ENCODE data around the gene HRC.
"Not testable (repeated sequence)": the region's sequence is repeated elsewhere in the genome, so short reads cannot be mapped to it uniquely, and the experiment has no call there.

HRC gene

DNA sequence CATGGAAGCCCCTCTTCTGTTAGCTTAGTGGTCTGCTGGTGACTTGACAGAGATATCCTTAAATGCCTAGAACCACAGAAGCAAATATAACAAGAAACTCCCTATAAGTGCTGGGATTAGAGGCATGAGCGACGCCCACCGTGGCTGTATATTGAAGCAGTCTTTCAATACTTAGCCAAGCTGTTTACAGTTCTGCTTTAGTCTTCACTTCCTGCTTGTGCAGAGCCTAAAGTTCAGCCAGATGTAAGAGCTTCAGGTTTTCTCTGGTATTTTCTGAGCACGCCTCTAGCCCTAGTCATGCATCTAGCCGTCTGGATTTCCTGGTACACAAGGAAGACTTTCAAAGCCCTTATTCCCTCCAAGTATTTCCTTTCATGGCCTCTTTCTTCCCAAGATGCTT is 30.9 kb upstream of the HRC start:
- Histone ChIP-seq H3K36me3 (ENCODE audit: control insufficient read depth in 5 of 5, insufficient read depth in 5 of 5, low read length in 5 of 5) (peaks cover 10 to 58% (median 40%) of the 10 kb centered on the region in 5 donors), H3K4me1 (ENCODE audit: control insufficient read depth in 5 of 5, insufficient read depth in 5 of 5, low read length in 5 of 5) (peaks cover 0 to 22% (median 0%) of the 10 kb centered on the region in 5 donors), H3K27me3 (ENCODE audit: control insufficient read depth in 5 of 5, insufficient read depth in 4 of 5, low read length in 5 of 5) (no peaks in the 10 kb centered on the region), H3K9me3 (ENCODE audit: control insufficient read depth in 5 of 5, low read length in 5 of 5) (no peaks in the 10 kb centered on the region), H3K27ac (ENCODE audit: low read depth, low read length) (no peak overlapping the region), H3K9ac (ENCODE audit: low read length in 5 of 5) (no peak overlapping the region), H3K4me3 (ENCODE audit: low read depth in 1 of 5, low read length in 5 of 5) (no peak overlapping the region)

- no peaks in the 10 kb centered on the region for H3K9me3 ChIP-seq (ENCODE audit: control insufficient read depth in 5 of 5, low read length in 5 of 5)
- H3K4me3 ChIP-seq (ENCODE audit: low read depth in 1 of 5, low read length in 5 of 5): no peak overlapping the region
- H3K9ac ChIP-seq (ENCODE audit: low read length in 5 of 5): no peak overlapping the region
- H3K4me1 ChIP-seq (ENCODE audit: control insufficient read depth in 5 of 5, insufficient read depth in 5 of 5, low read length in 5 of 5): no peaks in the 10 kb centered on the region
- H3K27me3 ChIP-seq (ENCODE audit: control insufficient read depth in 5 of 5, insufficient read depth in 4 of 5, low read length in 5 of 5): no peaks in the 10 kb centered on the region
- H3K27ac ChIP-seq (ENCODE audit: low read depth, low read length): no peak overlapping the region
- H3K36me3 ChIP-seq (ENCODE audit: control insufficient read depth in 5 of 5, insufficient read depth in 5 of 5, low read length in 5 of 5): peaks cover 3 to 40% (median 20%) of the 10 kb centered on the region in 5 donors
Observed at GRCh38 chr19:49182848-49183375, 27.7 kb upstream of the HRC start.

- H3K9ac ChIP-seq (ENCODE audit: low read length in 5 of 5); H3K9me3 ChIP-seq (ENCODE audit: control insufficient read depth in 5 of 5, low read length in 5 of 5); H3K27me3 ChIP-seq (ENCODE audit: control insufficient read depth in 5 of 5, insufficient read depth in 4 of 5, low read length in 5 of 5); H3K4me3 ChIP-seq (ENCODE audit: low read depth in 1 of 5, low read length in 5 of 5); H3K4me1 ChIP-seq (ENCODE audit: control insufficient read depth in 5 of 5, insufficient read depth in 5 of 5, low read length in 5 of 5); H3K27ac ChIP-seq (ENCODE audit: low read depth, low read length): not testable (repeated sequence)
- peaks cover 3 to 45% (median 22%) of the 10 kb centered on the region in 5 donors for H3K36me3 ChIP-seq (ENCODE audit: control insufficient read depth in 5 of 5, insufficient read depth in 5 of 5, low read length in 5 of 5)
Observed at GRCh38 chr19:49182010-49182847, 27.0 kb upstream of the HRC start.

DNA sequence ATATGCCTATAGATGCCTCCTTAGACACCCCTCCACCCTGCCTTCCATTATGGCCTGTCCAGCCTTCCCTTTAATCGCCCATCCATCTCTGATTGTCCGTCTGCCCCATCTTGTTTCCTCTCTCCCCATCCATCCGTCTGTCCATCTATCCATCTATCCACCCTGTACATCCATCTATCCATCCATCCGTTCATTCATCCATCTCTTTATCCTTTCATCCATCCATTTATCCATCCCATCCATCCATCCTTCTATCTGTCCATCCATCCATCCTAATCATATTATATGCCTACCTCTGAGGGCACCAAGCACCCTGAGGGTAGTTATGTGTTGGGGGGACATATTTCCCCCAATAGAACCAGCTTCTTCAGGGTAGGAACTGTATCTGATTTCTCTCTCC is 25.5 kb upstream of the HRC start:
- no peaks in the 10 kb centered on the region for H3K27me3 ChIP-seq (ENCODE audit: control insufficient read depth in 5 of 5, insufficient read depth in 4 of 5, low read length in 5 of 5)
- H3K36me3 ChIP-seq (ENCODE audit: control insufficient read depth in 5 of 5, insufficient read depth in 5 of 5, low read length in 5 of 5): peaks cover 3 to 40% (median 15%) of the 10 kb centered on the region in 5 donors
- H3K4me3 ChIP-seq (ENCODE audit: low read depth in 1 of 5, low read length in 5 of 5): no peak overlapping the region
- no peak overlapping the region for H3K27ac ChIP-seq (ENCODE audit: low read depth, low read length)
- no peaks in the 10 kb centered on the region for H3K4me1 ChIP-seq (ENCODE audit: control insufficient read depth in 5 of 5, insufficient read depth in 5 of 5, low read length in 5 of 5)
- no peaks in the 10 kb centered on the region for H3K9me3 ChIP-seq (ENCODE audit: control insufficient read depth in 5 of 5, low read length in 5 of 5)
- peak overlapping the region in 1 of 5 donors; percentile 23 for H3K9ac ChIP-seq (ENCODE audit: low read length in 5 of 5)

GRCh38 chr19:49173198-49173597 is 18.0 kb upstream of the HRC start:
- Histone ChIP-seq H3K27ac (ENCODE audit: low read depth, low read length) (no peak overlapping the region), H3K4me3 (ENCODE audit: low read depth in 1 of 5, low read length in 5 of 5) (no peak overlapping the region), H3K36me3 (ENCODE audit: control insufficient read depth in 5 of 5, insufficient read depth in 5 of 5, low read length in 5 of 5) (peaks cover 14 to 52% (median 42%) of the 10 kb centered on the region in 5 donors), H3K4me1 (ENCODE audit: control insufficient read depth in 5 of 5, insufficient read depth in 5 of 5, low read length in 5 of 5) (no peaks in the 10 kb centered on the region), H3K27me3 (ENCODE audit: control insufficient read depth in 5 of 5, insufficient read depth in 4 of 5, low read length in 5 of 5) (no peaks in the 10 kb centered on the region), H3K9me3 (ENCODE audit: control insufficient read depth in 5 of 5, low read length in 5 of 5) (no peaks in the 10 kb centered on the region), H3K9ac (ENCODE audit: low read length in 5 of 5) (no peak overlapping the region)

GRCh38 chr19:49168421-49168820 is 13.2 kb upstream of the HRC start:
- H3K27ac ChIP-seq (ENCODE audit: low read depth, low read length): no peak overlapping the region
- H3K4me3 ChIP-seq (ENCODE audit: low read depth in 1 of 5, low read length in 5 of 5): no peak overlapping the region
- H3K27me3 ChIP-seq (ENCODE audit: control insufficient read depth in 5 of 5, insufficient read depth in 4 of 5, low read length in 5 of 5): no peaks in the 10 kb centered on the region
- H3K9me3 ChIP-seq (ENCODE audit: control insufficient read depth in 5 of 5, low read length in 5 of 5): no peaks in the 10 kb centered on the region
- peaks cover 14 to 44% (median 36%) of the 10 kb centered on the region in 5 donors for H3K36me3 ChIP-seq (ENCODE audit: control insufficient read depth in 5 of 5, insufficient read depth in 5 of 5, low read length in 5 of 5)
- H3K9ac ChIP-seq (ENCODE audit: low read length in 5 of 5): no peak overlapping the region
- H3K4me1 ChIP-seq (ENCODE audit: control insufficient read depth in 5 of 5, insufficient read depth in 5 of 5, low read length in 5 of 5): peaks cover 0 to 17% (median 6%) of the 10 kb centered on the region in 5 donors

DNA sequence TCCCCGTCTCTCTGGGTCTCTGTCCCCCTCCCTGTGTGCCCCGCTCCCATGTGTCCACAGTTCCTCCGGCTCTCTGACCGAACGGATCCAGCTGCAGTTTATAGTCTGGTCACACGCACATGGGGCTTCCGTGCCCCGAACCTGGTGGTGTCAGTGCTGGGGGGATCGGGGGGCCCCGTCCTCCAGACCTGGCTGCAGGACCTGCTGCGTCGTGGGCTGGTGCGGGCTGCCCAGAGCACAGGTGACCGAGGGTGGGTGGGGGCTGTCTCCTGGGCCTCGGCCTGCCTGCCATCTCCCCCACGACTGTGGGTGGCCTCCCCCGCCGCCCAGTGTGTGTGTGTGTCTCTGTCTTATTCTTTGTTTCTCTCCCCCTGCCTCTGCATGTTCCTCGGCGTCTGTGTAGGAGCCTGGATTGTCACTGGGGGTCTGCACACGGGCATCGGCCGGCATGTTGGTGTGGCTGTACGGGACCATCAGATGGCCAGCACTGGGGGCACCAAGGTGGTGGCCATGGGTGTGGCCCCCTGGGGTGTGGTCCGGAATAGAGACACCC is 12.7 kb upstream of the HRC start:
- H3K9me3 ChIP-seq (ENCODE audit: control insufficient read depth in 5 of 5, low read length in 5 of 5): no peaks in the 10 kb centered on the region
- H3K4me1 ChIP-seq (ENCODE audit: control insufficient read depth in 5 of 5, insufficient read depth in 5 of 5, low read length in 5 of 5): peaks cover 0 to 17% (median 6%) of the 10 kb centered on the region in 5 donors
- H3K27me3 ChIP-seq (ENCODE audit: control insufficient read depth in 5 of 5, insufficient read depth in 4 of 5, low read length in 5 of 5): no peaks in the 10 kb centered on the region
- no peak overlapping the region for H3K27ac ChIP-seq (ENCODE audit: low read depth, low read length)
- H3K9ac ChIP-seq (ENCODE audit: low read length in 5 of 5): no peak overlapping the region
- no peak overlapping the region for H3K4me3 ChIP-seq (ENCODE audit: low read depth in 1 of 5, low read length in 5 of 5)
- H3K36me3 ChIP-seq (ENCODE audit: control insufficient read depth in 5 of 5, insufficient read depth in 5 of 5, low read length in 5 of 5): peaks cover 9 to 39% (median 32%) of the 10 kb centered on the region in 5 donors

GRCh38 chr19:49165865-49166301 is 10.7 kb upstream of the HRC start:
- H3K4me1 ChIP-seq (ENCODE audit: control insufficient read depth in 5 of 5, insufficient read depth in 5 of 5, low read length in 5 of 5): peaks cover 0 to 17% (median 6%) of the 10 kb centered on the region in 5 donors
- H3K9me3 ChIP-seq (ENCODE audit: control insufficient read depth in 5 of 5, low read length in 5 of 5): no peaks in the 10 kb centered on the region
- H3K27ac ChIP-seq (ENCODE audit: low read depth, low read length): peak overlapping the region; percentile 18
- peak overlapping the region in 3 of 5 donors; percentile 7 to 55 (median 39) for H3K9ac ChIP-seq (ENCODE audit: low read length in 5 of 5)
- no peaks in the 10 kb centered on the region for H3K27me3 ChIP-seq (ENCODE audit: control insufficient read depth in 5 of 5, insufficient read depth in 4 of 5, low read length in 5 of 5)
- H3K4me3 ChIP-seq (ENCODE audit: low read depth in 1 of 5, low read length in 5 of 5): no peak overlapping the region
- peaks cover 0 to 19% (median 13%) of the 10 kb centered on the region in 5 donors for H3K36me3 ChIP-seq (ENCODE audit: control insufficient read depth in 5 of 5, insufficient read depth in 5 of 5, low read length in 5 of 5)

- Histone ChIP-seq H3K4me1 (ENCODE audit: control insufficient read depth in 5 of 5, insufficient read depth in 5 of 5, low read length in 5 of 5) (peaks cover 0 to 17% (median 6%) of the 10 kb centered on the region in 5 donors), H3K9ac (ENCODE audit: low read length in 5 of 5) (peak overlapping the region in 3 of 5 donors; percentile 7 to 55 (median 39)), H3K36me3 (ENCODE audit: control insufficient read depth in 5 of 5, insufficient read depth in 5 of 5, low read length in 5 of 5) (peaks cover 0 to 12% (median 7%) of the 10 kb centered on the region in 5 donors), H3K9me3 (ENCODE audit: control insufficient read depth in 5 of 5, low read length in 5 of 5) (no peaks in the 10 kb centered on the region), H3K27me3 (ENCODE audit: control insufficient read depth in 5 of 5, insufficient read depth in 4 of 5, low read length in 5 of 5) (no peaks in the 10 kb centered on the region), H3K27ac (ENCODE audit: low read depth, low read length) (peak overlapping the region; percentile 18), H3K4me3 (ENCODE audit: low read depth in 1 of 5, low read length in 5 of 5) (no peak overlapping the region)
Observed at GRCh38 chr19:49165111-49165750, 10.0 kb upstream of the HRC start.
